H1 (cell line): Measurements from ENCODE around the gene DAG1. TPM values are rescaled to one million over a fixed set of nuclear protein-coding genes. Genes with fewer than 3 reads are reported as not detected.

Experiments
- FOSL1 ChIP-seq: IDR thresholded peaks from 2 replicates; pipeline ENCODE4 v1.6.1; 2011; ENCODE audit warnings: mild to moderate bottlenecking, low read depth, low read length, moderate library complexity; ENCODE audit not compliant: insufficient read depth
- HDAC2 ChIP-seq, 2 experiments: fragments of 300-600 bp in 1 of 2; sonication (generic) in 1 of 2; IDR thresholded peaks; 2 replicates each; pipeline ENCODE4 v1.6.1; 2011 to 2012; ENCODE audit warnings: low read depth in 2 of 2, low read length in 2 of 2, mild to moderate bottlenecking in 2 of 2, moderate library complexity in 2 of 2, borderline replicate concordance in 1 of 2, inconsistent platforms in 1 of 2
- POLR2A ChIP-seq, 2 experiments: IDR thresholded peaks; 1 replicate in 1 of 2; 2 replicates in 1 of 2; pipeline ENCODE4 v1.6.1; 2011; ENCODE audit warnings: low read depth in 2 of 2, low read length in 2 of 2, mild to moderate bottlenecking in 2 of 2; ENCODE audit errors: control extremely low read depth in 1 of 2
- RNF2 ChIP-seq: fragments of 200-900, 300-1000 bp; sonication (generic); IDR thresholded peaks from 2 replicates; pipeline ENCODE4 v1.7.1; 2016; ENCODE audit warnings: borderline replicate concordance, low read depth, mild to moderate bottlenecking, antibody characterized with exemption, low read length; ENCODE audit not compliant: poor library complexity, severe bottlenecking; ENCODE audit errors: missing control alignments
- TAF1 ChIP-seq: IDR thresholded peaks from 2 replicates; pipeline ENCODE4 v1.6.1; 2011; ENCODE audit warnings: mild to moderate bottlenecking, low read depth, low read length
- polyA plus RNA-seq, 7 experiments: library from polyadenylated mRNA; depleted of rRNA in 3 of 7; stranded (reverse) in 5 of 7; unstranded in 2 of 7; fragments of >200 nt in 5 of 7; fragments of 200-250 nt in 2 of 7; gene quantifications; 1 replicate in 5 of 7; 2 replicates in 1 of 7; 4 replicates in 1 of 7; pipeline versions ENCODE4 v1.2.1 to v1.2.3, GENCODE V29; 2011 to 2013; ENCODE audit warnings: missing spikeins in 2 of 7, mixed read lengths in 2 of 7
- total RNA-seq: library from RNA; stranded (reverse); fragmentation: NEBNext Ultra II Directional; extraction: Animal tissue kit (Norgen Biotek cat#: 25700); gene quantifications from 2 replicates; pipeline ENCODE4 v1.2.1, GENCODE V29; 2021

DAG1 gene
- total and polyA plus RNA-seq, 2 of the 8 experiments (the other 6 are each of a cell fraction or from before 2014, with no cell fraction given), result 97.5 to 138 TPM

DNA sequence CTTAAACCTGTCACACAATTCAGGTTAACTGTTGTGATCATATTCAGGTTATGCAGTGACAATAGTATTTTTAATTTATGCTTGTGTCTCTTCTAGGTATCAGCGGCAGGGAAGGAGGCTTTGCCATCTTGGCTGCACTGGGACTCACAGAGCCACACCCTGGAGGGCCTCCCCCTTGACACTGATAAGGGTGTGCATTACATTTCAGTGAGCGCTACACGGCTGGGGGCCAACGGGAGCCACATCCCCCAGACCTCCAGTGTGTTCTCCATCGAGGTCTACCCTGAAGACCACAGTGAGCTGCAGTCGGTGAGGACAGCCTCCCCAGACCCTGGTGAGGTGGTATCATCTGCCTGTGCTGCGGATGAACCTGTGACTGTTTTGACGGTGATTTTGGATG is 60.6 kb downstream of the DAG1 start (continued):
- TF ChIP-seq HDAC2 (IDR thresholded peaks at IDR 0.05; ENCODE audit: borderline replicate concordance in 1 of 2, low read depth in 2 of 2, low read length in 2 of 2), result no peak
- no peak for TF ChIP-seq RNF2
- no peak for TF ChIP-seq POLR2A (IDR thresholded peaks at IDR 0.05; ENCODE audit: control extremely low read depth in 1 of 2, low read depth in 2 of 2, low read length in 2 of 2)
- no peak for TF ChIP-seq FOSL1
- TF ChIP-seq TAF1, result no peak
